HEK293T (cell line): Measurements from ENCODE around the gene SIAE.

Experiments
- CTCF ChIA-PET: fragments of 350-600 bp; formaldehyde crosslinking; extraction: SDS; loops from one replicate; lab custom pipeline; 2021; ENCODE audit warnings: antibody characterized with exemption, inconsistent platforms; lab: Yijun Ruan, JAX
- POLR2A ChIA-PET: fragments of 350-600 bp; formaldehyde crosslinking; extraction: SDS; loops from one replicate; lab custom pipeline; 2020; ENCODE audit warnings: antibody characterized with exemption, inconsistent platforms; lab: Yijun Ruan, JAX
- DNase-seq: peaks from one replicate; pipeline ENCODE4 v3.0.0; 2012; ENCODE audit warnings: mixed read lengths; ENCODE audit errors: extremely low spot score
- ARNT ChIP-seq: fragments of 450-650 bp; IDR thresholded peaks from 2 replicates; pipeline ENCODE4 v1.6.1; 2017; ENCODE audit warnings: mild to moderate bottlenecking
- BHLHE40 ChIP-seq: fragments of 450-650 bp; IDR thresholded peaks from 2 replicates; pipeline ENCODE4 v1.6.1; 2016; ENCODE audit warnings: mild to moderate bottlenecking, moderate library complexity, borderline replicate concordance
- CTBP1 ChIP-seq: fragments of 450-650 bp; IDR thresholded peaks from 2 replicates; pipeline ENCODE4 v1.6.1; 2016; ENCODE audit warnings: borderline replicate concordance
- ELF4 ChIP-seq: fragments of 450-650 bp; IDR thresholded peaks from 2 replicates; pipeline ENCODE4 v1.6.1; 2017; ENCODE audit warnings: antibody characterized with exemption
- FOXA1 ChIP-seq: fragments of 450-650 bp; IDR thresholded peaks from 2 replicates; pipeline ENCODE4 v1.6.1; 2016; ENCODE audit warnings: mild to moderate bottlenecking
- FOXK2 ChIP-seq: fragments of 450-650 bp; IDR thresholded peaks from 2 replicates; pipeline ENCODE4 v1.6.1; 2016; ENCODE audit warnings: mild to moderate bottlenecking
- FOXM1 ChIP-seq: fragments of 450-650 bp; IDR thresholded peaks from 2 replicates; pipeline ENCODE4 v1.6.1; 2017; ENCODE audit warnings: mild to moderate bottlenecking, borderline replicate concordance
- HDGF ChIP-seq: fragments of 450-650 bp; IDR thresholded peaks from 2 replicates; pipeline ENCODE4 v1.6.1; 2017; ENCODE audit warnings: antibody characterized with exemption, borderline replicate concordance
- L3MBTL2 ChIP-seq: fragments of 450-650 bp; conservative IDR thresholded peaks from 2 replicates; pipeline ENCODE4 v1.6.1; 2016; ENCODE audit warnings: mild to moderate bottlenecking
- LEF1 ChIP-seq: fragments of 450-650 bp; IDR thresholded peaks from 2 replicates; pipeline ENCODE4 v1.6.1; 2017; ENCODE audit warnings: mild to moderate bottlenecking, borderline replicate concordance
- NFRKB ChIP-seq: fragments of 450-650 bp; IDR thresholded peaks from 2 replicates; pipeline ENCODE4 v1.6.1; 2016; ENCODE audit warnings: mild to moderate bottlenecking, moderate library complexity
- PKNOX1 ChIP-seq: fragments of 450-650 bp; IDR thresholded peaks from 2 replicates; pipeline ENCODE4 v1.6.1; 2016
- SP1 ChIP-seq: fragments of 450-650 bp; IDR thresholded peaks from 2 replicates; pipeline ENCODE4 v1.6.1; 2017
- SUZ12 ChIP-seq: fragments of 450-650 bp; IDR thresholded peaks from 2 replicates; pipeline ENCODE4 v1.6.1; 2016; ENCODE audit warnings: mild to moderate bottlenecking
- TARDBP ChIP-seq: fragments of 450-650 bp; IDR thresholded peaks from 2 replicates; pipeline ENCODE4 v1.6.1; 2016
- ZNF384 ChIP-seq: fragments of 450-650 bp; IDR thresholded peaks from 2 replicates; pipeline ENCODE4 v1.6.1; 2016

SIAE gene

GRCh38 chr11:124672536-124673215 is 863 bp downstream of the SIAE start:
- CTCF ChIA-PET = interaction anchor here (0.6 to 1.7 kb wide), 4 partner anchors 90 to 552 kb away, joined by 3 to 4 read pairs (median 3); no protein-coding TSS in a partner anchor
- no peak for TF ChIP-seq L3MBTL2
- no peak for TF ChIP-seq ARNT
- TF ChIP-seq SP1 = no peak
- TF ChIP-seq BHLHE40 = no peak
- no peak for TF ChIP-seq FOXK2
- no peak for TF ChIP-seq ELF4
- no peak for TF ChIP-seq CTBP1
- TF ChIP-seq PKNOX1 = no peak
- no peak for TF ChIP-seq FOXA1
- no peak for TF ChIP-seq ZNF384
- TF ChIP-seq FOXM1 = no peak
- TF ChIP-seq TARDBP = no peak
- TF ChIP-seq NFRKB = no peak
- TF ChIP-seq SUZ12 = no peak
- no peak for TF ChIP-seq HDGF
- no peak for TF ChIP-seq LEF1

GRCh38 chr11:124670732-124671131 is 2.8 kb downstream of the SIAE start:
- TF ChIP-seq ZNF384 (no peak), ELF4 (no peak), SP1 (no peak)
- ChIA-PET CTCF (interaction anchor here (1.7 to 3.0 kb wide), 3 partner anchors 92 to 167 kb away, joined by 4 to 21 read pairs (median 11); no protein-coding TSS in a partner anchor), POLR2A (no interaction called here)
- DNase-seq = no peak

More at GRCh38 chr11:124672536-124673215, 863 bp downstream of the SIAE start:
- POLR2A ChIA-PET = interaction anchor here (0.6 to 1.8 kb wide), 11 partner anchors 9 to 204 kb away, joined by 3 to 8 read pairs (median 4); partner anchors contain the start of genes MSANTD2 and NRGN
- DNase-seq = no peak

GRCh38 chr11:124669193-124669592 is 4.3 kb downstream of the SIAE start:
- CTCF ChIA-PET = interaction anchor here (0.9 to 3.0 kb wide), 12 partner anchors 9 to 207 kb away, joined by 3 to 21 read pairs (median 6); partner anchors contain the start of genes ESAM and ROBO3
- TF ChIP-seq CTBP1 = no peak
- no peak for TF ChIP-seq TARDBP
- no peak for TF ChIP-seq ZNF384
- no peak for TF ChIP-seq L3MBTL2
- no peak for TF ChIP-seq NFRKB
- no peak for TF ChIP-seq HDGF
- TF ChIP-seq BHLHE40 = no peak
- TF ChIP-seq PKNOX1 = no peak
- TF ChIP-seq FOXA1 = no peak
- no peak for TF ChIP-seq ARNT
- TF ChIP-seq LEF1 = no peak
- peak; percentile 68 for DNase-seq
- POLR2A ChIA-PET = interaction anchor here (1.0 kb wide), 1 partner anchor 197 kb away, joined by 3 read pairs; no protein-coding TSS in a partner anchor

DNA sequence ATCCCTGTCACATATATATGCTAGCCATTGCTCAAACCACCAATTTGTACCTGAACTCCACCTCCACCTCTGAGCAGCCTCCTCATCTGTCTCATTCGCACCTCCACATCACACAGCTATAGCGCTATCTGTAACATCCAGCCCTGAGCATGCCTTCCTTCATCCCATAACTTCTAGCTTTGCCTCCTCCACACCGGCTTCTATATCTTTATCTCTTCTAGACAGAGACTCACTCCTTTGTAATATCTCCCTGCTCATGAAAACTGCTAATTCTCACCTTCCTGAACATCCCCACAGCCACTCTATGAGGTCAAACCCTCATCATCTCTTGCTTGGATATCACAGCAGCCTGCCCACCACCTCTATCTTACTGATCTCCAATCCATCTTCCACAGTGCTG is 5.9 kb downstream of the SIAE start:
- CTCF ChIA-PET = no interaction called here
- TF ChIP-seq ZNF384 (no peak), HDGF (no peak), LEF1 (no peak), SP1 (no peak), FOXA1 (no peak), ELF4 (no peak), PKNOX1 (no peak), TARDBP (no peak), L3MBTL2 (no peak), FOXK2 (no peak), CTBP1 (no peak), FOXM1 (no peak), ARNT (no peak), SUZ12 (no peak), NFRKB (no peak)
- POLR2A ChIA-PET = no interaction called here
- no peak for DNase-seq

- DNase-seq = no peak
- CTCF ChIA-PET = interaction anchor here (0.6 to 1.1 kb wide), 3 partner anchors 19 to 102 kb away, joined by 3 to 5 read pairs (median 4); no protein-coding TSS in a partner anchor
- no peak for TF ChIP-seq ARNT
- POLR2A ChIA-PET = interaction anchor here (1.9 kb wide), 1 partner anchor 9 kb away, joined by 8 read pairs; the partner anchor contains the start of genes SIAE and SPA17
Observed at GRCh38 chr11:124663861-124664260, 9.7 kb downstream of the SIAE start.

- TF ChIP-seq SP1 (no peak), ZNF384 (no peak), FOXA1 (no peak), FOXK2 (no peak), HDGF (no peak), L3MBTL2 (no peak), BHLHE40 (no peak), PKNOX1 (no peak)
- CTCF ChIA-PET = interaction anchor here (0.6 to 1.3 kb wide), 2 partner anchors 18 to 175 kb away, joined by 3 read pairs; no protein-coding TSS in a partner anchor
- POLR2A ChIA-PET = no interaction called here
- no peak for DNase-seq
Observed at GRCh38 chr11:124662106-124662505, 11.4 kb downstream of the SIAE start.
